B cell (primary cell): ENCODE measurements around the gene TRIP10. TPM values are rescaled to one million over a fixed set of nuclear protein-coding genes. Genes with fewer than 3 reads are reported as not detected.

Source experiments
- ATAC-seq: fragments of 200-7000 bp; cut with Tn5 transposase; one replicate; pipeline ENCODE4 v1.10.0; 2021; ENCODE audit warnings: low read depth, mild to moderate bottlenecking, moderate number of reproducible peaks, moderate library complexity
- CTCF ChIA-PET: fragments of 350-600 bp; sonication (Branson Sonifier 250); formaldehyde crosslinking; loops from one replicate; lab custom pipeline; 2021; ENCODE audit warnings: antibody characterized with exemption, inconsistent platforms; lab: Charles Lee
- POLR2A ChIA-PET: fragments of 350-600 bp; sonication (Branson Sonifier 250); formaldehyde crosslinking; loops from one replicate; lab custom pipeline; 2021; ENCODE audit warnings: antibody characterized with exemption; lab: Charles Lee
- DNase-seq: peaks from one replicate; pipeline ENCODE4 v3.0.0; 2013
- H2AFZ ChIP-seq: 2 replicates; pipeline ENCODE4 v1.6.1; 2012; ENCODE audit warnings: mild to moderate bottlenecking, low read depth, low read length; ENCODE audit not compliant: insufficient read depth, poor library complexity, severe bottlenecking
- H3K27ac ChIP-seq, 2 donors: 1 replicate in 1 of 2; 2 replicates in 1 of 2; pipeline ENCODE4 v1.5.1; 2012 to 2013; ENCODE audit warnings: low read length in 2 of 2, mild to moderate bottlenecking in 2 of 2, moderate library complexity in 1 of 2
- H3K27me3 ChIP-seq, 4 experiments: fragments of 200-600 bp in 1 of 4; sonication (generic) in 1 of 4; replicated peaks in 1 of 4; 1 replicate in 2 of 4; 2 replicates in 2 of 4; pipeline versions ENCODE4 v1.6.1 to v1.7.0; 2013 to 2016; ENCODE audit warnings: low read length in 3 of 4, mild to moderate bottlenecking in 2 of 4, mixed read lengths in 1 of 4, moderate library complexity in 1 of 4; ENCODE audit not compliant: insufficient read depth in 4 of 4, control insufficient read depth in 3 of 4; ENCODE audit errors: control extremely low read depth in 1 of 4
- H3K36me3 ChIP-seq, 2 experiments: replicated peaks in 1 of 2; 1 replicate in 1 of 2; 2 replicates in 1 of 2; pipeline versions ENCODE4 v1.6.1 to v1.7.1; 2013; ENCODE audit warnings: low read length in 1 of 2; ENCODE audit not compliant: insufficient read depth in 2 of 2, control insufficient read depth in 1 of 2; ENCODE audit errors: control extremely low read depth in 1 of 2, extremely low read depth in 1 of 2
- H3K4me1 ChIP-seq, 2 donors: fragments of 200-600 bp in 1 of 2; sonication (generic) in 1 of 2; 1 replicate in 1 of 2; 2 replicates in 1 of 2; pipeline versions ENCODE4 v1.5.1 to v1.6.1; 2013 to 2017; ENCODE audit warnings: low read length in 2 of 2; ENCODE audit not compliant: control insufficient read depth in 2 of 2, insufficient read depth in 2 of 2
- H3K4me2 ChIP-seq: replicated peaks from 2 replicates; pipeline ENCODE3; 2012; ENCODE audit warnings: mild to moderate bottlenecking, low read depth, low read length; ENCODE audit not compliant: poor library complexity, severe bottlenecking
- H3K4me3 ChIP-seq, 5 experiments: fragments of 200-600 bp in 1 of 5; sonication (generic) in 1 of 5; 1 replicate in 3 of 5; 2 replicates in 2 of 5; pipeline versions ENCODE4 v1.5.1 to v1.7.0; 2011 to 2016; ENCODE audit warnings: low read length in 4 of 5, mild to moderate bottlenecking in 4 of 5, low read depth in 2 of 5, control low read depth in 1 of 5, moderate library complexity in 1 of 5; ENCODE audit not compliant: insufficient read depth in 1 of 5; ENCODE audit errors: control extremely low read depth in 1 of 5, extremely low read depth in 1 of 5
- H3K79me2 ChIP-seq: fragments of 200-600 bp; sonication (generic); one replicate; pipeline ENCODE4 v1.6.0; 2016; ENCODE audit warnings: low read length; ENCODE audit not compliant: control insufficient read depth, insufficient read depth
- H3K9ac ChIP-seq: fragments of 200-600 bp; sonication (generic); 2 replicates; pipeline ENCODE4 v1.6.1; 2017; ENCODE audit warnings: mild to moderate bottlenecking, low read length, moderate library complexity
- H3K9me3 ChIP-seq, 3 donors: one replicate each; pipeline versions ENCODE4 v1.6.1 to v1.7.1; 2013; ENCODE audit warnings: low read length in 2 of 3; ENCODE audit not compliant: control insufficient read depth in 2 of 3, insufficient read depth in 1 of 3; ENCODE audit errors: control extremely low read depth in 1 of 3
- H4K20me1 ChIP-seq: 2 replicates; pipeline ENCODE4 v1.6.0; 2012; ENCODE audit warnings: mild to moderate bottlenecking, low read length; ENCODE audit not compliant: insufficient read depth, control insufficient read depth, poor library complexity, severe bottlenecking
- H3K27ac Mint-ChIP-seq: one replicate; pipeline ENCODE4 v1.8.0; 2021; ENCODE audit warnings: mixed read lengths
- H3K27me3 Mint-ChIP-seq: one replicate; pipeline ENCODE4 v1.8.0; 2021; ENCODE audit warnings: mixed read lengths
- H3K4me1 Mint-ChIP-seq: one replicate; pipeline ENCODE4 v1.8.0; 2021; ENCODE audit warnings: mixed read lengths
- H3K4me3 Mint-ChIP-seq: one replicate; pipeline ENCODE4 v1.8.0; 2021; ENCODE audit warnings: mixed read lengths
- H3K9me3 Mint-ChIP-seq: one replicate; pipeline ENCODE4 v1.8.0; 2022; ENCODE audit warnings: mixed read lengths; ENCODE audit not compliant: insufficient read depth
- EZH2 ChIP-seq: IDR thresholded peaks from 2 replicates; pipeline ENCODE4 v1.6.1; 2012; ENCODE audit warnings: borderline replicate concordance, low read depth, mild to moderate bottlenecking, moderate library complexity, low read length; ENCODE audit not compliant: insufficient read depth, poor library complexity, severe bottlenecking
- WGBS: methylation state at CpG from one replicate; pipeline ENCODE4 v1.1.5; 2013; ENCODE audit warnings: missing lambda C conversion rate; ENCODE audit not compliant: insufficient coverage; 5-methylcytosine and 5-hydroxymethylcytosine counted together
- intact Hi-C: fragments of 100-400 bp; cut with micrococcal nuclease; formaldehyde crosslinking; loops from one replicate; pipeline ENCODE4 v1.10.0; 2022
- polyA plus RNA-seq: library from polyadenylated mRNA; depleted of rRNA; stranded (reverse); fragments of >200 nt; gene quantifications from 2 replicates; pipeline ENCODE4 v1.2.3, GENCODE V29; 2012
- total RNA-seq, 2 donors: library from RNA; stranded (reverse); fragments of 120-200 nt in 1 of 2; gene quantifications; 1 replicate in 1 of 2; 2 replicates in 1 of 2; pipeline versions ENCODE4 v1.2.3 to v1.2.4, GENCODE V29; 2013 to 2022
- TF ChIP-seq, protein P1 (sequence below): fragments of 200-600 bp; IDR thresholded peaks from one replicate; pipeline ENCODE4 v1.8.0; 2022; ENCODE audit warnings: antibody characterized with exemption, mild to moderate bottlenecking

Gene TRIP10
- total and polyA plus RNA-seq, 2 donors (not counting 1 experiment from before 2014, with no cell fraction given), result 5.9 to 42.7 TPM

DNA sequence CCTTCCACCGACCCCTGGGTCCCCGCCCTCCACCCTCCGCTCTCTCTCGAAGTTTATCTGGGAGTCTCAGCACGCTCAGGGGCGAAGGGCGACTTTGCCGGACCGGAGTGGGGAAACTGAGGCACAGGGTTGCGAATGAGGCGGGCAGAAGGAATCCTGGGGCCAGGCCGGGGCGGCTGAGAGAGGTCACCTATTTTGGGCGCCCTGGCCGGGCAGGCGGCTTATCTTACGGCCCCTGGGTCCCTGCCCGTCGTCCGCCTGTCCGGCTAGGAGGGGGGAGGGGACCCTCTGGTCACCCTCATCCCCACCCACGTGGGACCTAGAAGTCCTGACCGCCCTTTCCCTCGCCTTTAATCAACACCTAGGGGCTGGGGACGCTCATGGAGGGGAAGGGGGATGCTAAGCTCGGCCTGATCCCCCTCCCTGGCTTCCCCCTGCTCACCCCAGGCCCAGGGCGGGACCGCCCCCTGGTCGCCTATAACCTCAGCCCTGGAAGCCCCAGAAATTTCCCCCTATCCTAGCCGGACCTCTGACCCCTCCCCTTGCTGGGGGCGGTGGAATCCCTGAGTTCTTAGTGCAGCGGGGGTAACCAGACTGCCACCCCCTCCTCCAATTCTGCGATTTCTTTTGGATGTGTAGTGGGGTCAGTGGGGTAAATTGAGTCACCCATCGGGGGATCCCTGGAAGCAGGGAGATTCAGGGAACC, 556 bp downstream of the TRIP10 start:
- H3K27me3 ChIP-seq, result no peaks in the 10 kb centered on the region
- ATAC-seq (no peak), DNase-seq (no peak)
- H3K9me3 ChIP-seq, result no peaks in the 10 kb centered on the region
- Mint-ChIP-seq H3K27ac (peak overlapping the region; percentile 72), H3K4me1 (peaks cover 39% of the 10 kb centered on the region), H3K27me3 (no peaks in the 10 kb centered on the region), H3K4me3 (peak overlapping the region; percentile 91), H3K9me3 (no peaks in the 10 kb centered on the region)
- H3K27ac ChIP-seq, result peak overlapping the region; percentile 64
- H3K79me2 ChIP-seq, result peaks cover 10% of the 10 kb centered on the region
- H3K4me2 ChIP-seq, result peak overlapping the region; percentile 89
- H3K9ac ChIP-seq, result peak overlapping the region; percentile 61
- H4K20me1 ChIP-seq, result no peaks in the 10 kb centered on the region
- no peak for TF ChIP-seq EZH2
- TF ChIP-seq, protein P1, sequence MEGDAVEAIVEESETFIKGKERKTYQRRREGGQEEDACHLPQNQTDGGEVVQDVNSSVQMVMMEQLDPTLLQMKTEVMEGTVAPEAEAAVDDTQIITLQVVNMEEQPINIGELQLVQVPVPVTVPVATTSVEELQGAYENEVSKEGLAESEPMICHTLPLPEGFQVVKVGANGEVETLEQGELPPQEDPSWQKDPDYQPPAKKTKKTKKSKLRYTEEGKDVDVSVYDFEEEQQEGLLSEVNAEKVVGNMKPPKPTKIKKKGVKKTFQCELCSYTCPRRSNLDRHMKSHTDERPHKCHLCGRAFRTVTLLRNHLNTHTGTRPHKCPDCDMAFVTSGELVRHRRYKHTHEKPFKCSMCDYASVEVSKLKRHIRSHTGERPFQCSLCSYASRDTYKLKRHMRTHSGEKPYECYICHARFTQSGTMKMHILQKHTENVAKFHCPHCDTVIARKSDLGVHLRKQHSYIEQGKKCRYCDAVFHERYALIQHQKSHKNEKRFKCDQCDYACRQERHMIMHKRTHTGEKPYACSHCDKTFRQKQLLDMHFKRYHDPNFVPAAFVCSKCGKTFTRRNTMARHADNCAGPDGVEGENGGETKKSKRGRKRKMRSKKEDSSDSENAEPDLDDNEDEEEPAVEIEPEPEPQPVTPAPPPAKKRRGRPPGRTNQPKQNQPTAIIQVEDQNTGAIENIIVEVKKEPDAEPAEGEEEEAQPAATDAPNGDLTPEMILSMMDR, result no peak
- ChIA-PET POLR2A (interaction anchor here (4.5 kb wide), 1 partner anchor 32 kb away, joined by 17 read pairs; the partner anchor contains the start of gene VAV1), CTCF (interaction anchor here (1.0 to 5.3 kb wide), 2 partner anchors 33 to 124 kb away, joined by 5 to 41 read pairs; partner anchors contain the start of gene VAV1)
- peaks cover 0 to 3% of the 10 kb centered on the region in 2 experiments for H3K36me3 ChIP-seq
- H3K4me1 ChIP-seq, result peaks cover 39 to 51% of the 10 kb centered on the region in 2 donors
- peak overlapping the region in 4 of 5 experiments; percentile 55 to 74 (median 63) for H3K4me3 ChIP-seq
- 0% methylated on average over 16 of the region's 34 CpGs for WGBS
- H2AFZ ChIP-seq, result peak overlapping the region; percentile 31
- intact Hi-C loops, result loop anchor here (1.0 to 5.0 kb wide), 5 partner anchors 32 to 367 kb away; partner anchors contain the start of genes ALKBH7, CD70 and VAV1
